ENCODE measurements around the gene LZIC.

LZIC gene

DNA sequence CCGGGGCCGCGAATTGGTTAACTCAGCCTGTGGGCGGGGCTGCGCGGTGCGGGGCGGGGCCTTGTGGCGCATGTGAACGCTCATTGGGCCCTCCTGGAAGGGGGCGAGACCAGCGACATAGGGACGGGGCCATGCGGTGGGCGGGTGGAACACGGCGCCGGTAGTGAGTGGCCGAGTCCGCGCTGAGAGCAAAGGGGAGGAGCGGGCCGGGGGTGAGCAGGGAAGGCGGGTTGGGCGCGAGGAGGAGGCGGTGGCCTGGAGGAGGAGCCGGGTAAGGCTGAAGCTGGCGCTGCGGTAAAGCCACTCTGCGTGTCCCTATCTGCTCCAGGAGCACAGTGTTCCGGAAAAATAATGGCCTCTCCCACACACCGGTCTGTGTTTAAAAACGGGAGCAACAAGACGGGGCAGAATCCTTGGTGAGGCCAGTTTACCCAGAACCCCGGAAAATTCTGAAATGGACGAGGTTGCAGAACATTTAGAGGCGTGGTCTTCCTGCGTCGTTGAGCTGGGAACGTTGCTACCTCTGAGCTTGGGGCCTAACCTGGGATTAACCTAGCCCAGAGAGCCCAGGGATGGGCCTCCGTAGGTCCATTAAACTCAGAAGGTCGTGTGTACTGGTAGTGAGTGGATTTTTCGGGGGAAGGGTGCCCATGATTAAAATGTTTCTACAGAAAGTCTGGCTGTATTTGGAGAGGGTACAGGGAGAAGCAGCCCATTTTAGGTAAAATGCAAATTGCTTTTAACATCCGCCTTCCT is 32.6 kb downstream of the LZIC start:
- peak; percentile 99 for DNase-seq (ENCODE audit: low spot score)

DNA sequence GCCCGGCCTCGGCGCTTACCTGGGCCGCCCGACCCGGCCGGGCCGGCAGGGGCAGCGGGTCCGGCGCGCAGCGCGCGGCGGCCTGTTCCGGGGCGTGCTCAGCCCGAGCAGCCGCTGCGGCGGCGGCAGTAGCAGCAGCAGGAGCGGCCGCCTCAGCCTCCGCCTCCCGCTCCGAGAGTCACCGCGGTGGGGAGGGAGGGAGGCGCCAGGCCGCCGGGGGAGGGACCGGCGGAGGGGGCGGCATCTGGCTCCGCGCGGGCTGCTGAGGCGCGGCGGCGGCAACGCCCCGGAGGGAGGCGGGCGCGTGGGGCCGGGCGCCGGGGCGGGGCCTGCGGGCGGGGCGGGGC is 33.1 kb downstream of the LZIC start, which contains the start of gene CTNNBIP1:
Gene CTNNBIP1 (minus strand): TSS at position 194 of the 347 bp plus-strand sequence. CDS start 38,205 bp downstream, outside the sequence.
- DNase-seq (ENCODE audit: low spot score) = peak; percentile 90

DNA sequence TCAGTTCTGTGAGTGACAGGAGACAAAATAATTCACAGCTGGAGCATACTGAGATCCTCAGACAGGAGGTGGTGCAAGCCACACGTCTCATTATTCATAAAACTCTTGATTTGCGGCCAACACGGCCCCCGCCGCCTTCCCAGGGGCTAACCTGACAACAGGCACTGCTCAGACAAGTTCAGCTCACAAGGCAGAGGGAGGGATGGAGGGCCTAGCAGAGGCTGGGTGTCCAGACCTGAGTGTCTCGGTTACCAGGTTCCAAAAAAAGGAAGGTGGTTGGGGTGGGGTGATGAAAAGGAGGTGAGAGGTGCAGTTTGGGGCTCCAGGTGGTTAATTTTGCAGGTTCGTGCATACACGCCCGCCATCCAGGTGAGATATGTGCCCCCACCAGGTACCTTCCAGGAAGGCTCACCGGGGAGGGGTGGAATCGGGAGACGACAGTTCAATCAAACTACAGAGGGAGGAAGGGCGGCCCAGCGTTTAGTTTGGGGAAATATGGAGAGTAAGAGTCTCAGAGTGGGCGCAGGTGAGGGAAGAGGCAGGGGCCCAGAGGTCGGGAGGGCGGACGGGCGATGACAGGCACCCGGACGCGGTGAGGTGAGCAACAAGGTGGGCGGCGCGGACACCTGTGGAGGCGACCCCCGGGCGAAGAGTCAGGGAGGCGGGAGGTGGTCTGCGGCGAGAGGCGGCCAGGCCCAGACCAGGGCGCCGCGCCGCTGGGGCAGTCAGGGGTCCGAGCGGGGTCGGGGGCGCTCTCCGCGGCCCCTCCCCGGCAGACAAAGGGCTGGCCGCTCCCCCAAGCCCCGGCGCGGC is 33.8 kb downstream of the LZIC start:
- no peak for DNase-seq (ENCODE audit: low spot score)

DNA sequence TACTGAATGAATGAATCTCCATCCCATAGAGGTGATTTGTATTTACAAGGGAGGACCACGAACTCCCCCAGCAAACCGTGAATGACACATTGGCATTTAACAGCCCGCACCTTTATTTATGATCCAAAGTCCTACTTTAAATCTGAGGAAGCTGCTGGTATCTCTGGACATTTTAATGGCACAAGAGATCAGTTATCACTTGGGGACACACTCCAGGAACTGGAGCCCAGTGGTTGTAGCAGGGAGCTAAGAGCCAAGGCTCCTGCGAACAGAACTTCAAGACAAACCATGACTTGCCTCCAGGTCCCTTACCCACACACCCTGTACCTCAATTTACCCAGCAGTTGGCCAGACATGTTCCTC is 34.3 kb downstream of the LZIC start:
- DNase-seq (ENCODE audit: low spot score) = no peak

DNA sequence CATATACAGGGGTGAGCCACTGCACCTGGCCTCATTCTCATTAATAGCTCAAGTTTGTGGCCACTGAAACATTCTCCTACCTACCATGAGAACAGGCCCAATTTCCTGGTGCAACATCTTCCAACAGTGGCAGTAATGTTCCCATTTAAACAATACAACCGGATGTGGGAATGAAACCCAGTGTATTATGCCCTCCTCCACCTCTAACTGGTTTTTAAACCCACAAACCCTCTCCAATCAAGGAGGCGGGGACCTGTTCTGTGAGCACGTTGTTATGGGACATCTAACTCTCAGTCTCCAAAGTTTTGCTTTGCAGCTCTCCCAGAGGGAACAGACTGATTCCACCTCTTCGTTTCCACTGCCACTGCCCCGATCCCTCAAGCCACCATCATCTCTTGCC is 35.8 kb downstream of the LZIC start:
- DNase-seq (ENCODE audit: low spot score) = no peak

DNA sequence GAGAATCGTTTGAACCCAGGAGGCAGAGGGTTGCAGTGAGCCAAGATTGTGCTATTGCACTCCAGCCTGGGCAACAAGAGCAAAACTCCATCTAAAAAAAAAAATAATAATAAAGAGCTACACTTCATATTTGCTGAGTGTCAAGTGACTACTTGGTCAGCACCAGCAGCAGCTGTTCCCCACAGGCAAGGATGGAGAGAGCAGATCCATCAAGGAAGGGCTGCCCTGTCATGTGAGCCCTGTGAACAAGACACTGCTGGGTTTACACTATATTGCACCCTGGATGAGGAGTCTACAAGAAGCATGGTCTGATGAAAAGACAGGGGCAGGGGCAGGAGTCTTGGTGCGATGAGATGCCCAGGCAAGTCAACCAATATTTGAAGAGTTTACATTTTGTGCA is 36.7 kb downstream of the LZIC start:
- DNase-seq (ENCODE audit: low spot score) = no peak

DNA sequence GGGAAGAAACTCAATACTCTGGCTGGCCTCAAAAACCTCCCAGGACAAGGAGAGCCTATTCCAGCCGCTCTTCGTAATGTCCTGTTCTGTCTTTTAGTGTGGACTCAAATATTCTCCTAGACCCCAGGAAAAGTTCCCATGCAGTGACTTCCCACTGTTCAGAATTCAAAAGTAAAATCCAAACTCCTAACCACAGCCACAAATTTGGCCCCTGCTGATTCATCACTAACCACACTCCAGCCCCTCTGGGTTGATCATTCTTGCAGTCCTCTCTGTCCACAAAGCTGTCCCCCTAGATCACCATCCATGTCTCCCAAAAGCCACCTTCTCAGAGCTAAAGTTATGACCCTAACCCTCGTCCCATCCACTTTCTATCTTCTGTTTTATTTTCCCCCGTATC is 38.2 kb downstream of the LZIC start:
- DNase-seq (ENCODE audit: low spot score) = peak; percentile 54

DNA sequence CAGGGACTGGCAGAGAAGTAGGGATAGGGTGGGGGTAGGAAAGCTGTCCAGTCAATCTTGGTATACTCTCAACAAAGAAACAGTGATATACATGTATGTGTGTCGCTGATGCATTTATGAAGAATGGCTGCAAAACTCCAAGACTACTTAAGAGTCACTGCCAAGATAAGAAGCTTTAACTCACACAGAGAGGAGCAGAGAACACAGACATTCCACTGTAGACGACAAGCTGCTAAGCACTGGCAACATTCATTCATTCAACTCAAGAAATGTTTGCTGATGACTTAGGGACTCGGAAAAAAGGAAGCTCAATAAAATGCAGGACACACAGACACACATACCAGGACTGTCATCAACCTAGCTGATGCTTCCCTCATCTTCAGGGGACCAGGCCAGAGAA is 38.6 kb downstream of the LZIC start:
- DNase-seq (ENCODE audit: low spot score) = no peak

DNA sequence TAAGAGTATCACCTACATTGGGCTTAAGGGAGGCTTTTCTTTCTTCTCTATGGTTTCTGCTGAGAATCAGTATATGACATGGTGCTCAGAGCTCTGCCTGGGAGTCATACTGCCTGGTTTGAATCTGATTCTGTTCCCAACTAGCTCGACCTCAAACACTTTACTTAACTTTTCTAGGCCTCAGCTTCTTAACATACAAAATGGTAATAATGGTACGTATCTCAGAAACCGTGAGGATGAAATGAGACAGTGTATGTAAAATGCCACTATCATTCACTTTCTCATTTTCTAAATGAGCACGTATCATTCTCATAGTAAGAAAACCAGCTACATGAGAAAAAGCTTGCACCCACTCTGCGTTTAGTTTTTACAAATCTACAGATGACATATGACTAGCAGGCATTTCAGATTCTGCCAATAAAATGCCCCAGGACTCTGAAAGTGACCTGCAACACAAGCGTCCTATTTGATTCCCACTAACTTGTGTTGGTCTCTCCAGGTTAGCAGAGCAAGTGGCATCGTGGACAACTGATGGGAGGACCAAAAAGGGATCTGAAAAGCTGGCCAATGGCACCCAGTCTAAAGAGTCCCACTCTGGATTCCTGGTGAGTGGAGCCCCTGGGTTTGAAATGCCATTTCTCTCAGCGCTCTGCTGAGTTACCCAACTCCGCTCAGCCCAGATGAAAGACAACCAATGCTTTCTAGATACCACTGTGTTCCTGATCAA is 39.2 kb downstream of the LZIC start:
- DNase-seq (ENCODE audit: low spot score) = no peak

DNA sequence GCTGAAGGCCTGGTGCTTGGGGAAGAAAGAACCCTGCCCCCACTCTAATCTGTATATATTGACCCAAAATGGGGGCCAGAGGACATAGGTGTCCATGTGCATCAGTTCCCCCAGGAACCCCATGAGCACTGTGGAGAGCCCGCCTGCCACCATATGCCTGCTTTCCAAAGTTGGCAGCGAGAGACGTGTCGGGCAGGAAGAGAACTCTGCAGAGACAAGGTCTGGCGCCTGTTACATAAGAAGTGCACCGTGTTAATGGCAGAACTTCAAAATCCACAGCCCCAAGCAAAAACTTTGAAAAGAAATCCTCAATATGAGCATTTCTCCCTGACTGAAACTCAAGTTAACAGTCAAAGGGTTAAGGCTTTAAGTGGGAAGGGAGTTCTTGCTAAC is 41.1 kb downstream of the LZIC start:
- no peak for DNase-seq (ENCODE audit: low spot score)

DNA sequence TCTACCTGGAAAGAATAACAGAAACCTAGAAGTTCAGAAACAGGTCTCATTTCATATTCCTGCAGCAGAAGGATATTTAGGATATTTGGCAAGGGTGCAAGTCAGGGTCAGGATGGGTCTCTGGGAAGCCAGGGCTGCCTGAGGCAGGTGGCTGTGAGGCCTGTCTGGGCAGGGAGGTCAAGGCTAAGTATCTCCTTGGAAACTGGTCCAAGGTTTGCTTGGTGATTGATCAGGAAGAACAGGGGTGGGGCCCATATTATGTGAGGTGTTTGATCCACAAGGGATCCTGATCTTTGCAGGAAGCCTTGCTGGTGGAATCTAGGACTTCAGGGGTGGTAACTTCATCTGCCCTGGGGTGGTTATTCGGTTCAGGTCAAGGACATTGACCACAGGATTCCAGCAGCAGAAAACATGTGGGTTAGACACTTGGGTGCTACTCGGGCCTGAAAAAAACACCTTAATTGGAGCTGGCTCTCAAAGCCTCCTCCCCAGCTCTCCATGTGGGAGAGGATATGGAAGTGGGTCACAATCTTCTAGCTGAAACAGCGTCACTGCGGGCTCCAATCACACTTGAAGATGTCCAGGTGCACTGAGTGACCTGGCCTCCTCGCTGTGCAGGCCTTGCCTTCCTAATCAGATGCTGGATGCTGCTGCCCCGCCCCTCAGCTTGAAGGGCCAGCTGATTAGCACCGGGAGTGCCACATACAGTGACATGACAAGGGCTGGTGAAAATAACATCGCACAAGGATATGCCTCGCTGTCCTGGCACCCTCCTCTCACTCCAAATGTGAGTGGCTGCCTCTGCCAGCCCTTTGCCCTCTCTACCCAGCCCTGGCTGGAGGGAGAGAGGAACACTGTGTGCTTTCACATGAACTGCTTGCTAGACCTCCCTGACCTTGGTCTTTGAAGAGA is 41.8 kb downstream of the LZIC start:
- DNase-seq (ENCODE audit: low spot score) = no peak

DNA sequence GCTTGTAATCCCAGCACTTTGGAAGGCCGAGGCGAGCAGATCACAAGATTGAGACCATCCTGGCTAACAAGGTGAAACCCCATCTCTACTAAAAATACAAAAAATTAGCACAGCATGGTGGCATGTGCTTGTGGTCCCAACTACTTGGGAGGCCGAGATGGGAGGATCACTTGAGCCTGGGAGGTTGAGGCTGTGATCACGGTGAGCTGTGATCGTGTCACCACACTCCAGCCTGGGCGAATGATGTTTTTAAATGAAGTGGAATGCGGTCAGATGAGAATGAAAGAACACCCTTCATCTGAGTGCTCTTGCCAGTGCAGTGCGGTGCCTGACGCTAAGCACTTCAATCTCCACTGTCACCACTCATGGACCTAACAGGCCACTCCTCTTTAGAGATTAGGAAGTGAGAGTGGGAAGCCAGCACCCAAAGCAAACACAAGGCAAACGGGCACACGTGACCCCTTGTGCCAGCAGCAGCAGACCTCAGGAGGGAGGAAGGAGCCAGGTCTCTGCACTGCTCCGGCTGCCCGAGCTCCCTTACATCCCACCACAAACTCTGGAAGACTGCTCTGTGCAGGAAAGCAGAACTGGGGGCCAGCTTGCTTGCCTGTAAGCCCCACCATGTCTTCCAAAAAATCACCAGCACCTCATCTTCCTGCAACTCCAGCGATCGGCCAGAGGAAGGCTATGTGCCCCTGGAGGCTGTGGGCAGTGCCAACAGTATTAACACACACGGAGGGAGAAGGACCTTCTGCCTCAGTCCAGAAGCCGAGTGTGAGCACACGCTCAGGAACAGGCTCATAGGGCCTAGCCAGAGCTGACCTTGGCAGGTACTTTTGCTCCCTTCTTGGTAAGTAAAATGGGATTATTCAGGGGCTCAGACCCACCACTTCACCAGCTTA is 42.8 kb downstream of the LZIC start:
- no peak for DNase-seq (ENCODE audit: low spot score)

DNA sequence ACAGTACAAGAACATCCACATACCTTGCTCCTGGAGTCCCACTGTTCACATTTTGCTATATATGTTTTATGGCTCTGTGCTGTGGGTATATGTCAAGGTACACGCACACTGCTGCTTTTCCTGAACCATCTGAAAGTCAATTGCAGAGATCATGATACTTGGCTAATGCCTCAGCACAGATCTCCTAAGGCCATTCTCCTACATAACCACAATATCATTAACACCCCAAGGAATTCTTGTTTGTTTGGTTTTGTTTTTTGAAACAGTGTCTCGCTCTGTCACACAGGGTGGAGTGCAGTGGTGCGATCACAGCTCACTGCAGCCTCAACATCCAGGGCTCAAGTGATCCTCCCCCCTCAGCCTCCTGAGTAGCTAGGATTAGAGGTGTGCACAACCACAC is 49.1 kb downstream of the LZIC start:
- DNase-seq (ENCODE audit: low spot score) = no peak

DNA sequence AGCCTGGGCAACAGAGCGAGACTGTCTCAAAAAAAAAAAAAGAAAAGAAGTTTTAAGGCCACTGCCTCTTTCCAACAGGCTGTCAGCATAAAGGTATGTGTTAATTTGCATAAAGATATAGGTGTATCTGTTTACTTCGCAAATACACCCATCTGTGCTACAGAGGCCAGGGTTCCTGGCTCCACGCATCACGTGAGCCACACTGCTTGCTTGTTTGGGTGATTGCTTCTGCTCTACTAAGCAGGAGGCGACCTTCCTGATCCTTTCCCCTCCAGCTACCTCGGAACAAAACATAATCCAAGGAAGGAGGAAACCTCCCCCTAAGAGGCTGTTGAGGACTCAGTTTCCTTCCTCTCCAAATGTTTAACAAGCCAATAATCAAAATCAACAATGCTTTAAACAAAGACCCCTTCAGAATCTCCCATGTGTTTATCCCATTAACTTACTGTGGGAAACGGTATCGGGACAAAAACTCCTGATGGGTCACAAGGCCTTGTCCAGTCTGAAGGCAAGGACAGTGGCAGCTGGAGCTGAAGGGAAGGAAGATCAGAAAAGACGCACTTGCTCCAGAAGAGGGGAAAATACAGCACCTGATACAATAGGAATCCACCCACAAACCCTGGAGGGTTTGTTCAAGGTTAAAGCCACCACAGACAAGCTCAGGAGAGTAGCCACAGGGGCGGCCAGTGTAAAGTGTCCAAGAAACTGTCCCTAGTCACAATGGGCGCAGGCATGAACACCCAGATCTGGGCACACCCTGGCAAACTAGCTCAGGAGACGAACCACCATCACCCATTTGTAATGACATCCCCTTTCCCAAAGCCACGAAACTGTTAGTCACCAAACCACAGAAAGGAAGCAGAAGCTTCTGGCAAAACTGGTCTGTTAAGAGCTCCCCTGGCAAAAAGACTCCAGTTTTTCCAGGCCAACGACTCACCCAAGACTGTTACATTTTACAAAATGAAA is 50.3 kb downstream of the LZIC start:
- DNase-seq (ENCODE audit: low spot score) = peak; percentile 79

DNA sequence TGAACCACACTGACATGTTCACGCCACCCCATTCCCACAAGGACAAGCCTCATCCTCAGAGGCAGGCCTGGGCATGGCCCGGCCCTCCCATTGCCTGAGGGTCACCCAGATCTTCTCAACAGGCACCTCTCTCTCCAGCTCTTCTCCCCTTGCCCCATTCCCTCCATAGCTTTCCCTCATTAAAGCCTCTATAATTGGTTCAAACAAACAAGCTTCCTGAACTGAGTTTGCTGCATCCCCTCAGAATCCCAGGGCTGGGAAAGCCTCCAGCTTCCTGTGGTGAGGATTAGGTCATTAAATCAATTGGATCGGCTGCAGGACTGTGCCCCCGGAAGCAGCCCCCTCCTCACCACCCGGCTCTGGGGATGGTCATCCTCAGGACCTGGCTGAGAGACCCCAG is 52.0 kb downstream of the LZIC start:
- DNase-seq (ENCODE audit: low spot score) = no peak

DNA sequence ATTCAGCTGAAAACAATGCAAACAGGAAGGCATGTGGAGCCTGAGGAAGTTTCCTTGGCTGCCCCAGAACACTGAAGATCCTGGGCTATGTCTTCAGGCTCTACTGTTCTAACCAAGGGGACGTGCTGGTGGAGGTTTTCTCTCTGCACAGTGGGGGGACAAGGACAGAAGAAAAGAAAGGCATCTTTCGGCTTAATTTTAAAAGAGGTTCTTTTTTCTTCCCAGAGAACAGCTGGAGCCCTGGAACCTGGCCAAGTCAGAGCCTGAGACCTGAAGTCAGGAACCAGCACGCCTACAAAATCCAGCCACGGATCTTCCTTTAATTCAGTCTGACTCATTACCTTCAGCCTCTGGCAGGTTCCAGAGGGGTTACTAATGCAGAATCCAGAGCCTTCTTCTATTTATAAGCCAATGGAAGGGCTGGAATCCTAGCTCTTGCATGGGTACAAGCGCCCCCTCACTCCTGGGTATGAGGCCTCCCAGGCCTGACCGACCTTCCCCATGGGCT is 52.9 kb downstream of the LZIC start:
- DNase-seq (ENCODE audit: low spot score) = peak; percentile 91

DNA sequence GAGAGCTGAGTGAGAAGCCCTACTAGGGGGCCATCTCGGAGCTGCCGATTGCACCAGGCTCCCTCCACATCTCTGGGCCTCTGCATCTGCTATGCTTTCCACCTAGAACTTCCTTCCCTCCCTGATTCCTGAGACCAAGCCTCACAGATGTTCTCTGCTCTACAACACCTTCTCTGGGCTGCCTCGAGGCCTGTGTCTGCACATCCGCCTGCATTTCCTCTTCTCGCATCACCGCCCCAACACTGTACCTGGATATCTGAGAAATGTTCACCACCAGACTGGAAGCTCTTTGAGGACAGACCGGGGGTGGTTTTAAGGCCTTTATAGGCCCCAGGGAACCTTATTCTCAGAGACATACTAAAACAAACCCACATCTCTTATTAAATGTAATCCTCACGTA is 53.8 kb downstream of the LZIC start:
- DNase-seq (ENCODE audit: low spot score) = no peak

DNA sequence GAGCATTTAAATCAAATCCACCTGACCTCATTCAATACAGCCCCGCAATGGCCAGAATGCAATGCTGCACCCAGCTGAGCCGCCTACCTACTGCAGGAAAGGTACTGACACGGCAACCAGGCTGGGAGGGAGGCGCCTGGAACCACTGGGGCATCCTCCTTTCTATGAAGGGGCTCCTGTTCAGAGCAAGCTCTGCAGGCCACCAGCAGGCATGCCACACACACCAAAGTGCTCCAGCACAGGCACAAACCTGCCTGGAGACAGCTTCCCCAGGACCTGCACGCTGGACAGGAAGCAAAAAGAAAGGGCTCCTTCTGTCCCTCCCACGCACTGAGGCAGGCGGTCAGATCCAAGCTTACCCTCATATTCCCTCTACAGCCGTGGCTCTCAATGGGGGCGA is 54.3 kb downstream of the LZIC start:
- DNase-seq (ENCODE audit: low spot score) = no peak

DNA sequence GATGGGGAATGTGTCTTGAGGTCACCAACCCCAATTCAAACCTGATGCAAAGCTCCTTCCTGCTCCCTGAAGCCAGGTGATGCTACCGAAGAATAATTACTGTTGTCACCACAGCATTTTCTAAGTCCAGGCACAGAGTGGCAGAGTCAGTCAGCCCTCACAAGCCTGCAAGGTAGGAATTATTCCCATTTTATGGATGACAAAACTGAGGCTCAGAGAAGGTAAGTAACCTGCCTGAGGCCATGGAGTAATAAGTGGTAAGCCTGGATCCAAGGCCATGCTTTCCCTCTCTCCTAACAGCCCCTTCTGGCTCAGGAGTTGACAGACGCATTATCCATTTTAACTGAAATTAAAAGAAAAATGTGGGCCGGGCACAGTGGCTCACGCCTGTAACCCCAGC is 56.1 kb downstream of the LZIC start:
- no peak for DNase-seq (ENCODE audit: low spot score)
